Spleen (tissue), 7 donors: ENCODE data around the gene RRAS2.

Source experiments
- CTCF ChIP-seq, 11 experiments: fragments of 200-600 bp in 7 of 11; fragments of 450-650 bp in 4 of 11; sonication (generic) in 4 of 11; IDR thresholded peaks in 8 of 11; conservative IDR thresholded peaks in 3 of 11; 1 replicate in 7 of 11; 2 replicates in 4 of 11; pipeline versions ENCODE4 v1.4.0 to v1.8.0; 2016 to 2021; ENCODE audit warnings: antibody characterized with exemption in 11 of 11, inconsistent platforms in 4 of 11, mild to moderate bottlenecking in 1 of 11
- POLR2AphosphoS5 ChIP-seq, 3 donors: sonication (generic); formaldehyde crosslinking; IDR thresholded peaks; one replicate each; pipeline ENCODE4 v1.5.1; 2017; ENCODE audit warnings: antibody characterized with exemption in 3 of 3
- donor health status: DM: no; HTN: no; CAD: no; lungs with moderate emphysema.
- donor health status: DM: no; HTN: no; CAD: no.
- donor health status: DM: no; HTN: no; CAD: no.

GRCh38 chr11:14327116-14327515 lies 31.9 kb downstream of the RRAS2 start:
- no peak for TF ChIP-seq CTCF (IDR thresholded peaks at IDR 0.05 in 8 of 11, conservative IDR thresholded peaks at IDR 0.05 in 3 of 11)
- TF ChIP-seq POLR2AphosphoS5 (IDR thresholded peaks at IDR 0.05) = no peak
